Measurements from ENCODE around the gene MCCD1. TPM values are rescaled to one million over a fixed set of nuclear protein-coding genes. Genes with fewer than 3 reads are reported as not detected.
"Not testable (repeated sequence)": the region's sequence is repeated elsewhere in the genome, so short reads cannot be mapped to it uniquely, and the experiment has no call there.

MCCD1 gene
- total RNA-seq, 2 experiments from 2014 or later: not detected

DNA sequence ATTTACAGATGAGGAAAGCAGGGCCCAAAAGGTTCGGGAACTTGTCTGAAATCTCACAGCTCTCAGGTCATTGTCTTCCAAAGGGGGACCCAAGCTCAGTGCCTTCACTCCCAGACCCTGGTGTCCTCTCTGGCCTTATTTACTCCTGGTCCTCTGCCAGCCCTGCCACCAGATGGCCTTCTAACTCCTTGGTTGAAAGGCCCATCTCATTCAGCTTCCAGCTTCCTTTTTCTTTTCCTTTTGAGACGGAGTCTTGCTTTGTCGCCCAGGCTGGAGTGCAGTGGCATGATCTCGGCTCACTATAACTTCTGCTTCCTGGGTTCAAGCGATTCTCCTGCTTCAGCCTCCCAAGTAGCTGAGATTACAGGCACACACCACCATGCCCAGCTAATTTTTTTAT is 22.6 kb downstream of the MCCD1 start:
- ATAC-seq (ENCODE audit: poor library complexity); H3K27me3 Mint-ChIP-seq; H3K4me3 Mint-ChIP-seq; H3K27me3 ChIP-seq (ENCODE audit: control insufficient read depth in 1 of 2, insufficient read depth in 2 of 2, low read length in 2 of 2); H3K36me3 Mint-ChIP-seq (ENCODE audit: low read depth); H3K9me3 ChIP-seq (ENCODE audit: control insufficient read depth in 1 of 2, insufficient read depth in 1 of 2, low read length in 2 of 2); H3K36me3 ChIP-seq (ENCODE audit: insufficient read depth, low read length); H3K4me3 ChIP-seq (ENCODE audit: low read length); H3K9me3 Mint-ChIP-seq; H3K27ac ChIP-seq (ENCODE audit: low read depth in 1 of 2, low read length in 2 of 2): not testable (repeated sequence)
- CTCF ChIA-PET: interaction anchor here (0.6 to 11.8 kb wide), 15 partner anchors 9 to 279 kb away, joined by 3 to 284 read pairs (median 4); partner anchors contain the start of genes DDX39B, GPANK1, LST1 and LTB
- peaks cover 40% of the 10 kb centered on the region for H3K4me1 ChIP-seq (ENCODE audit: insufficient read depth, low read length)
- TF ChIP-seq, protein P1, sequence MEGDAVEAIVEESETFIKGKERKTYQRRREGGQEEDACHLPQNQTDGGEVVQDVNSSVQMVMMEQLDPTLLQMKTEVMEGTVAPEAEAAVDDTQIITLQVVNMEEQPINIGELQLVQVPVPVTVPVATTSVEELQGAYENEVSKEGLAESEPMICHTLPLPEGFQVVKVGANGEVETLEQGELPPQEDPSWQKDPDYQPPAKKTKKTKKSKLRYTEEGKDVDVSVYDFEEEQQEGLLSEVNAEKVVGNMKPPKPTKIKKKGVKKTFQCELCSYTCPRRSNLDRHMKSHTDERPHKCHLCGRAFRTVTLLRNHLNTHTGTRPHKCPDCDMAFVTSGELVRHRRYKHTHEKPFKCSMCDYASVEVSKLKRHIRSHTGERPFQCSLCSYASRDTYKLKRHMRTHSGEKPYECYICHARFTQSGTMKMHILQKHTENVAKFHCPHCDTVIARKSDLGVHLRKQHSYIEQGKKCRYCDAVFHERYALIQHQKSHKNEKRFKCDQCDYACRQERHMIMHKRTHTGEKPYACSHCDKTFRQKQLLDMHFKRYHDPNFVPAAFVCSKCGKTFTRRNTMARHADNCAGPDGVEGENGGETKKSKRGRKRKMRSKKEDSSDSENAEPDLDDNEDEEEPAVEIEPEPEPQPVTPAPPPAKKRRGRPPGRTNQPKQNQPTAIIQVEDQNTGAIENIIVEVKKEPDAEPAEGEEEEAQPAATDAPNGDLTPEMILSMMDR (IDR thresholded peaks at IDR 0.05): peak; percentile 70
- intact Hi-C loops (cut with DNase I, micrococcal nuclease): loop anchor here (1.0 kb wide), 2 partner anchors 29 to 47 kb away; no protein-coding TSS in a partner anchor
- H3K4me1 Mint-ChIP-seq (ENCODE audit: low read depth): peaks cover 32% of the 10 kb centered on the region
- POLR2A ChIA-PET: interaction anchor here (0.6 to 8.1 kb wide), 18 partner anchors 9 to 421 kb away, joined by 3 to 220 read pairs (median 4); partner anchors contain the start of genes ABHD16A, BAG6, DDX39B and DXO
- peak overlapping the region; percentile 73 for H3K27ac Mint-ChIP-seq
- peak; percentile 49 to 87 (median 62) for DNase-seq

DNA sequence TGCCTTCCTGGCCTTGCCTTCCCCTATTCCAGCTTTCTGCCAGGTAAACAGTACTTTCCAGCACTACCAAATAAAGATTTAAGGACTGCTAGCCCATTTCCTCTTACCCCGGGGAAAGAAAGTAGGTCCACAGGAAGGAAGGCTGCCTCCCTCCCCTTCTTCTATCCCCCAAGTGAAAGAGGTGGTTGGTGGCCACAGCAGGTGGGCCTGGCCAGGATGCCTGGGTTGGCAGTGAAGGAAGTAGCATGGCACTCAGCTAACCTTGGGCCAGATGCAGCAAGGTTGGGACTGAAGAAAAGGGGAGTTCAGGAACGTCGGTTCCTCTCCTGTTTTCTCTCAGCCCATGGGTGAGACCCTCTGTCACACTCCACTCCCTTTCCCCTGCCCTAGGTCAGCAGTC is 27.5 kb downstream of the MCCD1 start:
- Mint-ChIP-seq H3K27ac (peak overlapping the region; percentile 47), H3K4me3 (no peak overlapping the region), H3K4me1 (ENCODE audit: low read depth) (peaks cover 41% of the 10 kb centered on the region), H3K9me3 (no peaks in the 10 kb centered on the region), H3K36me3 (ENCODE audit: low read depth) (peaks cover 24% of the 10 kb centered on the region), H3K27me3 (no peaks in the 10 kb centered on the region)
- H3K27me3 ChIP-seq (ENCODE audit: control insufficient read depth in 1 of 2, insufficient read depth in 2 of 2, low read length in 2 of 2): no peaks in the 10 kb centered on the region
- CTCF ChIA-PET: interaction anchor here (1.2 to 6.2 kb wide), 5 partner anchors 10 to 41 kb away, joined by 3 to 32 read pairs (median 4); partner anchors contain the start of genes LTB and TNF
- intact Hi-C loops (cut with DNase I, micrococcal nuclease): no loop called here
- H3K36me3 ChIP-seq (ENCODE audit: insufficient read depth, low read length): peaks cover 13% of the 10 kb centered on the region
- H3K9me3 ChIP-seq (ENCODE audit: control insufficient read depth in 1 of 2, insufficient read depth in 1 of 2, low read length in 2 of 2): no peaks in the 10 kb centered on the region
- ATAC-seq (ENCODE audit: poor library complexity) (no peak), DNase-seq (peak in 1 of 14 experiments; percentile 45)
- POLR2A ChIA-PET: interaction anchor here (0.9 to 34.9 kb wide), 3 partner anchors 13 to 30 kb away, joined by 3 to 1160 read pairs (median 43); partner anchors contain the start of genes LST1, LTA, LTB and NCR3
- no peak overlapping the region for H3K4me3 ChIP-seq (ENCODE audit: low read length)
- TF ChIP-seq, protein P1 (IDR thresholded peaks at IDR 0.05): no peak
- no peak overlapping the region for H3K27ac ChIP-seq (ENCODE audit: low read depth in 1 of 2, low read length in 2 of 2)
- peaks cover 61% of the 10 kb centered on the region for H3K4me1 ChIP-seq (ENCODE audit: insufficient read depth, low read length)

DNA sequence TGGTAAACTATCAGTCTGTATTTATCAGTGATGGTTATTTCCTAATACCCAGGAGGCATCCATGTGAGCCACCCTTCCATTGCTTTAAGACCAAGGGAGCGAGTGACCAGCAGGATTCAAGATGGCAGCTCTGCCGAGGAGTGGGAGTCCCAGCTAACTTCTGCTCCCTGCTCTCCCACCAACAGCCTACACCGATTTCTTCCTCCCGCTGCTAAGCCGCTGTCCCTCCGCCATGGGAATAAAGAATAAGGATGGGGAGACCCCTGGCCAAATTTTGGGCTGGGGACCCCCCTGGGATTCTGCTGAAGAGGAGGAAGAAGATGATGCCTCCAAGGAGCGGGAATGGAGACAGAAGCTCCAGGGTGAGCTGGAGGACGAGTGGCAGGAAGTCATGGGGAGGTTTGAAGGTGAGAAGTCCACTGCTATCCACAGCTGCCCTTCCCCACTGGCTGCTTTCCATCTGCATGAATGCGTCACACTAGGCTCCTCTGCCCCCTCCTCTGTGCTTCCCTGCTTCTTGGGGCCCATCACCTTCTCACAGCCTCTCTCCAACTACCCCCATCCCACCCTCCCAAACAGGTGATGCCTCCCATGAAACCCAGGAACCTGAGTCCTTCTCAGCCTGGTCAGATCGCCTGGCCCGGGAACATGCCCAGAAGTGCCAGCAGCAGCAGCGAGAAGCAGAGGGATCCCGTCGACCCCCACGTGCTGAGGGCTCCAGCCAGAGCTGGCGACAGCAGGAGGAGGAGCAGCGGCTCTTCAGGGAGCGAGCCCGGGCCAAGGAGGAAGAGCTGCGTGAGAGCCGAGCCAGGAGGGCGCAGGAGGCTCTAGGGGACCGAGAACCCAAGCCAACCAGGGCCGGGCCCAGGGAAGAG is 28.9 kb downstream of the MCCD1 start:
- H3K4me3 Mint-ChIP-seq: no peak overlapping the region
- intact Hi-C loops (cut with DNase I, micrococcal nuclease): loop anchor here in 1 of 2 experiments (2.0 kb wide), 2 partner anchors 15 to 23 kb away; partner anchors contain the start of gene LTA
- Histone ChIP-seq H3K36me3 (ENCODE audit: insufficient read depth, low read length) (peaks cover 13% of the 10 kb centered on the region), H3K4me1 (ENCODE audit: insufficient read depth, low read length) (peaks cover 66% of the 10 kb centered on the region), H3K9me3 (ENCODE audit: control insufficient read depth in 1 of 2, insufficient read depth in 1 of 2, low read length in 2 of 2) (no peaks in the 10 kb centered on the region), H3K4me3 (ENCODE audit: low read length) (no peak overlapping the region), H3K27ac (ENCODE audit: low read depth in 1 of 2, low read length in 2 of 2) (peak overlapping the region; percentile 63 to 74), H3K27me3 (ENCODE audit: control insufficient read depth in 1 of 2, insufficient read depth in 2 of 2, low read length in 2 of 2) (no peaks in the 10 kb centered on the region)
- peaks cover 29% of the 10 kb centered on the region for H3K36me3 Mint-ChIP-seq (ENCODE audit: low read depth)
- ChIA-PET CTCF (interaction anchor here (1.7 to 6.2 kb wide), 2 partner anchors 20 to 40 kb away, joined by 7 to 32 read pairs; no protein-coding TSS in a partner anchor), POLR2A (interaction anchor here (1.0 to 34.9 kb wide), 4 partner anchors 10 to 28 kb away, joined by 4 to 1160 read pairs (median 26); partner anchors contain the start of genes DDX39B, LST1, LTA and LTB)
- peaks cover 46% of the 10 kb centered on the region for H3K4me1 Mint-ChIP-seq (ENCODE audit: low read depth)
- H3K27ac Mint-ChIP-seq: no peak overlapping the region
- TF ChIP-seq, protein P1 (IDR thresholded peaks at IDR 0.05): no peak
- ATAC-seq (ENCODE audit: poor library complexity) (no peak), DNase-seq (no peak)
- H3K9me3 Mint-ChIP-seq: no peaks in the 10 kb centered on the region
- H3K27me3 Mint-ChIP-seq: no peaks in the 10 kb centered on the region

Measured in CD4-positive, alpha-beta T cell (primary cell).